ENCODE measurements around the gene CACNA2D2.

DNA sequence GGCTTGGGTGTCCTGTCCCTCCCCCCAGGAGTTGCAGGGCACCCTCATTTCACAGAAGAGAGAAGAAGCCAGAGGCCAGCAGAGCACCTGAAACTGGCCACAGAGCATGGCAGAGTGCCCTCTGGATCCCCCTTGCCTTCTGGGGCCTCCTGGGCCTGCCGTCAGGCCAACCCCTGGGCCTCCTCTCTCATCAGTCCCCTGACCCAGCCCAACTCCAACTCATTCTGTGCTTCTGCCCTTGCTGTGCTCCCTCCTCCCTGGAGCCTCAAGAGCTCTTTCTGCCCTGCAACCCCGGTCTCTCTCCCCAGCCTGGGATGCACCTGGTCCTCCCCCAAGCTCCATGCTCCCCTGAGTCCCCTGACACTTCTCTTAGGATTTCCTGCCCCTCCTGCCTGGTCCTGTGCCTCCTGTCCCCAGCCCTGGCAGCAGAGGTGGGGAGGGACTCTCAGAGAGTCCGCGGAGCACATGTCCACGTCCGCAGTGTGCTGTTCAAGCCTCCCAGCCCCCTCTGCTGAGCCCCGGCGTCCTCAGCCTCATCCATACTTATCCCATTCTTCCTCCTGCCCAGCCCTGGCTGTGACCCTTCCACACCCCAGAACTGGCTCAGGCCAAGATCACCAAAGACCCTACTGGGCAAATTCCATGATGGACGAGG is 30.5 kb upstream of the CACNA2D2 start:
- no peak for TF ChIP-seq EP300 (IDR thresholded peaks at IDR 0.05)
- TF ChIP-seq, protein P1, sequence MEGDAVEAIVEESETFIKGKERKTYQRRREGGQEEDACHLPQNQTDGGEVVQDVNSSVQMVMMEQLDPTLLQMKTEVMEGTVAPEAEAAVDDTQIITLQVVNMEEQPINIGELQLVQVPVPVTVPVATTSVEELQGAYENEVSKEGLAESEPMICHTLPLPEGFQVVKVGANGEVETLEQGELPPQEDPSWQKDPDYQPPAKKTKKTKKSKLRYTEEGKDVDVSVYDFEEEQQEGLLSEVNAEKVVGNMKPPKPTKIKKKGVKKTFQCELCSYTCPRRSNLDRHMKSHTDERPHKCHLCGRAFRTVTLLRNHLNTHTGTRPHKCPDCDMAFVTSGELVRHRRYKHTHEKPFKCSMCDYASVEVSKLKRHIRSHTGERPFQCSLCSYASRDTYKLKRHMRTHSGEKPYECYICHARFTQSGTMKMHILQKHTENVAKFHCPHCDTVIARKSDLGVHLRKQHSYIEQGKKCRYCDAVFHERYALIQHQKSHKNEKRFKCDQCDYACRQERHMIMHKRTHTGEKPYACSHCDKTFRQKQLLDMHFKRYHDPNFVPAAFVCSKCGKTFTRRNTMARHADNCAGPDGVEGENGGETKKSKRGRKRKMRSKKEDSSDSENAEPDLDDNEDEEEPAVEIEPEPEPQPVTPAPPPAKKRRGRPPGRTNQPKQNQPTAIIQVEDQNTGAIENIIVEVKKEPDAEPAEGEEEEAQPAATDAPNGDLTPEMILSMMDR (IDR thresholded peaks at IDR 0.05): no peak
